ENCODE data around the gene SYNE2. TPM values are rescaled to one million over a fixed set of nuclear protein-coding genes. Genes with fewer than 3 reads are reported as not detected.

The SYNE2 gene
- total RNA-seq, 1 donor from 2014 or later = 5.7 TPM

DNA sequence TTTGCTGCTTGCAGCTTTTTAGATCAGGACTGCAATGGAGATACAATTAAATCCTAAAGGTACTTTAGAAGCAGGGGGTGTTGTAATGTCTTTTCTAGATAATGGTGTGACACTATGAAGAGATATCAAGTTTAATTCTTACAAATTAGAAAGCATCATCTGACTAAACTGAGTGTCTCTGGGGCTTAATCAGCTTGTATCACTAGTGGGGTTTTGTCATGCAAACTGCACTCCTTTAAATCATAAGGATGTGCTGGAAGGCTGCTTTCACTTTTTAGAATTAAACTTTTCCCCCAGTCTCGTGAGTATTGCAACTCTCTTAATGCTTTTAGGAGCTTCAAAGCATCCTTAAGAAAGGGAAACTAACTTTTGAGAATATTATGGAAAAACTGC lies 222.8 kb downstream of the SYNE2 start:
- peak overlapping the region; percentile 17 for H3K27ac ChIP-seq (ENCODE audit: low read depth, low read length)
- H3K36me3 Mint-ChIP-seq (ENCODE audit: low read depth, unreplicated experiment) = no peaks in the 10 kb centered on the region
- no peak for DNase-seq (ENCODE audit: low read depth)

DNA sequence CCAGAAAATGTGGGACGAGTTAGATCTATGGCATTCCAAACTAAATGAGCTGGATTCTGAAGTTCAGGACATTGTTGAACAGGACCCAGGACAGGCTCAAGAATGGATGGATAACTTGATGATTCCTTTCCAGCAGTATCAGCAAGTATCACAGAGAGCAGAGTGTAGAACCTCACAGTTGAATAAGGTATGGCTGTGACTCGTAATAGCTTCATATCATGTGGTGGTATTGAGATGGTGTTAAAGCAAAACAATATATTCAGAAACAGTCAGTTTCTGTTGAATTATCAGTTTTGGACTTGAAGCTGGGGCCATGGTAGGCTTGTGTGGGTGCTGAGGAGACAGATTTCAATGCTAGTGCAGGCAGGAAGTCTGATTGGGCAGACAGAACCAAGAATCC lies 227.6 kb downstream of the SYNE2 start:
- no peak for FAIRE-seq

More for the DNA sequence above, 222.8 kb downstream of the SYNE2 start:
- no peak for TF ChIP-seq EZH2 (IDR thresholded peaks at IDR 0.05; ENCODE audit: insufficient read depth, low read length)
- no peak for TF ChIP-seq CTCF (IDR thresholded peaks at IDR 0.05; ENCODE audit: insufficient read depth, low read depth, low read length)
- no peaks in the 10 kb centered on the region for H3K27me3 ChIP-seq (ENCODE audit: insufficient read depth, low read length)
- Mint-ChIP-seq H3K27me3 (ENCODE audit: low read depth, unreplicated experiment) (no peaks in the 10 kb centered on the region), H3K27ac (ENCODE audit: unreplicated experiment) (no peak overlapping the region), H3K4me3 (ENCODE audit: unreplicated experiment) (no peak overlapping the region), H3K9me3 (ENCODE audit: unreplicated experiment) (no peaks in the 10 kb centered on the region), H3K4me1 (ENCODE audit: low read depth, unreplicated experiment) (peaks cover 10% of the 10 kb centered on the region)
- no peak overlapping the region for H2AFZ ChIP-seq (ENCODE audit: low read depth, low read length)
- H3K79me2 ChIP-seq (ENCODE audit: insufficient read depth, low read length) = no peaks in the 10 kb centered on the region
- H3K9me3 ChIP-seq (ENCODE audit: insufficient read depth, low read depth, low read length) = no peaks in the 10 kb centered on the region
- peaks cover 6% of the 10 kb centered on the region for H3K4me1 ChIP-seq (ENCODE audit: insufficient read depth, low read length)
- no peak for FAIRE-seq
- H3K4me3 ChIP-seq (ENCODE audit: insufficient read depth, low read depth, low read length) = no peak overlapping the region
- H4K20me1 ChIP-seq (ENCODE audit: insufficient read depth, low read length) = no peaks in the 10 kb centered on the region
- H3K36me3 ChIP-seq (ENCODE audit: insufficient read depth, low read length) = no peaks in the 10 kb centered on the region
- H3K4me2 ChIP-seq (ENCODE audit: low read length) = peak overlapping the region; percentile 61
- H3K9ac ChIP-seq (ENCODE audit: low read length) = no peak overlapping the region

More for the DNA sequence above, 227.6 kb downstream of the SYNE2 start:
- no peak overlapping the region for H3K9ac ChIP-seq (ENCODE audit: low read length)
- H2AFZ ChIP-seq (ENCODE audit: low read depth, low read length) = no peak overlapping the region
- peaks cover 5% of the 10 kb centered on the region for H3K4me1 Mint-ChIP-seq (ENCODE audit: low read depth, unreplicated experiment)
- H3K27ac Mint-ChIP-seq (ENCODE audit: unreplicated experiment) = no peak overlapping the region
- no peaks in the 10 kb centered on the region for H3K9me3 Mint-ChIP-seq (ENCODE audit: unreplicated experiment)
- TF ChIP-seq CTCF (IDR thresholded peaks at IDR 0.05; ENCODE audit: insufficient read depth, low read depth, low read length) (no peak), EZH2 (IDR thresholded peaks at IDR 0.05; ENCODE audit: insufficient read depth, low read length) (no peak)
- no peak for DNase-seq (ENCODE audit: low read depth)
- no peak overlapping the region for H3K4me3 Mint-ChIP-seq (ENCODE audit: unreplicated experiment)
- no peaks in the 10 kb centered on the region for H3K27me3 ChIP-seq (ENCODE audit: insufficient read depth, low read length)
- no peaks in the 10 kb centered on the region for H3K27me3 Mint-ChIP-seq (ENCODE audit: low read depth, unreplicated experiment)
- no peaks in the 10 kb centered on the region for H3K9me3 ChIP-seq (ENCODE audit: insufficient read depth, low read depth, low read length)
- H3K36me3 Mint-ChIP-seq (ENCODE audit: low read depth, unreplicated experiment) = no peaks in the 10 kb centered on the region
- no peaks in the 10 kb centered on the region for H4K20me1 ChIP-seq (ENCODE audit: insufficient read depth, low read length)
- no peak overlapping the region for H3K4me3 ChIP-seq (ENCODE audit: insufficient read depth, low read depth, low read length)
- no peaks in the 10 kb centered on the region for H3K79me2 ChIP-seq (ENCODE audit: insufficient read depth, low read length)
- H3K4me2 ChIP-seq (ENCODE audit: low read length) = no peak overlapping the region
- H3K36me3 ChIP-seq (ENCODE audit: insufficient read depth, low read length) = no peaks in the 10 kb centered on the region
- no peaks in the 10 kb centered on the region for H3K4me1 ChIP-seq (ENCODE audit: insufficient read depth, low read length)
- no peak overlapping the region for H3K27ac ChIP-seq (ENCODE audit: low read depth, low read length)

Measured in astrocyte (in vitro differentiated cells and primary cell).